ENCODE measurements around the gene GPR84.
A peak's percentile ranks its signal among the peaks of the same experiment; 100 is the strongest.

Gene GPR84

GRCh38 chr12:54373649-54374561 is 9.6 kb upstream of the GPR84 start:
- no peak for DNase-seq

- DNase-seq, result no peak
Observed at GRCh38 chr12:54372113-54372806, 8.0 kb upstream of the GPR84 start.

- no peak for DNase-seq
Observed at GRCh38 chr12:54371328-54372112, 7.2 kb upstream of the GPR84 start.

- DNase-seq, result no peak
Observed at GRCh38 chr12:54370171-54370730, 6.0 kb upstream of the GPR84 start.

GRCh38 chr12:54369597-54370131 is 5.4 kb upstream of the GPR84 start:
- no peak for DNase-seq

- DNase-seq, result peak; percentile 94 to 95
Observed at GRCh38 chr12:54368709-54369596, 4.7 kb upstream of the GPR84 start.

- no peak for DNase-seq
Observed at GRCh38 chr12:54368025-54368708, 3.9 kb upstream of the GPR84 start.

- no peak for DNase-seq
Observed at GRCh38 chr12:54363618-54364017, 668 bp downstream of the GPR84 start.

- no peak for DNase-seq
Observed at GRCh38 chr12:54363047-54363446, 1.2 kb downstream of the GPR84 start.

GRCh38 chr12:54360717-54361456 is 3.4 kb downstream of the GPR84 start:
- DNase-seq, result peak; percentile 74 to 81

GRCh38 chr12:54359762-54360351 is 4.4 kb downstream of the GPR84 start:
- DNase-seq, result no peak

GRCh38 chr12:54358945-54359761 is 5.1 kb downstream of the GPR84 start:
- DNase-seq, result peak; percentile 90 to 93

GRCh38 chr12:54358191-54358944 is 5.9 kb downstream of the GPR84 start:
- DNase-seq, result peak; percentile 37 to 54

GRCh38 chr12:54357506-54358190 is 6.6 kb downstream of the GPR84 start:
- no peak for DNase-seq

- DNase-seq, result no peak
Observed at GRCh38 chr12:54356951-54357356, 7.3 kb downstream of the GPR84 start.

- no peak for DNase-seq
Observed at GRCh38 chr12:54356228-54356627, 8.1 kb downstream of the GPR84 start.

GRCh38 chr12:54355104-54355815 is 9.0 kb downstream of the GPR84 start:
- DNase-seq, result no peak
